T-helper 1 cell treated with Interleukin-12 subunit alpha and Interleukin-12 subunit beta and Interleukin-4 antibody, amounts not matched to agents 30 ng/mL and 1 ng/mL, for 36 hours (primary cell): ENCODE measurements around the gene RNF14. TPM values are rescaled to one million over a fixed set of nuclear protein-coding genes. Genes with fewer than 3 reads are reported as not detected.

ENCODE experiments used
- intact Hi-C: fragments of 100-400 bp; cut with micrococcal nuclease; formaldehyde crosslinking; loops from one replicate; pipeline ENCODE4 v1.15.1; 2024
- total RNA-seq: library from RNA; stranded (reverse); gene quantifications from 2 replicates; pipeline ENCODE4 v1.2.3, GENCODE V29; 2022

Gene RNF14
- total RNA-seq, 1 donor from 2014 or later = 26.5 TPM

DNA sequence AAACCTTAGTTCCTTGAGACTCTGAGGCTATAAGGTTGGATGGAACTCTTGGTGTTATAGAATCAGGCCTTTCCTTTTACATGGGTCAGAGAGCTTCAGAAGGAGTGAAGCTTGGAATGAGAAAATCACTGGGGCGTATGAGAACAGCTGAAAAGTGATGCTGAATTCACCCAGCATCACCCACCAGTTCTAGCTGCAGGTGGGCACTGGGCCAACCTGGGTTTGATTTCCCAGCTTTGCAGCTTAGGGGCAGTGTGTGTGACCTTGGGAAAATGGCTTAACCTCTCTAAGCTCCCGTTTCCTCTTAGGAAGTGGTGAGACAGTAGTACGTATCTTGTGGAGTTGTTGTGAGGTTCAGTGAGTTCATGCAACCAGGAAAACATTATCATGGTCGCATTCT lies 21.6 kb upstream of the RNF14 start:
- intact Hi-C loops = no loop called here

DNA sequence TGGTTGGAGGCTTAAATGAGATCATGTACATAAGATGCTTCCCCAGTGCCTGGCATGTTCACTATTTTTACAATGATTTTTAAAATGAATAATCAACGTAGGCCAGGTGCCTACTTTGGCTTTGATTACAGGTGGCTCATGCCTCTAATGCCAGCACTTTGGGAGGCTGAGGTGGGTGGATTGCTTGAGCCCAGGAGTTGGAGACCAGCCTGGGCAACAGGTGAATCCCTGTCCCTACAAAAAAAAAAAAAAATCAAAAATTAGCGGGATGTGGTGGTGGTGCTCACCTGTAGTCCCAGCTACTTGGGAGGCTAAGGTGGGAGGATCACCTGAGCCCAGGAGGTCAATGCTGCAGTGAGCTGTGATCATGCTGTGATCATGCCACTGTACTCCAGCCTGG lies 20.1 kb upstream of the RNF14 start:
- intact Hi-C loops = no loop called here

DNA sequence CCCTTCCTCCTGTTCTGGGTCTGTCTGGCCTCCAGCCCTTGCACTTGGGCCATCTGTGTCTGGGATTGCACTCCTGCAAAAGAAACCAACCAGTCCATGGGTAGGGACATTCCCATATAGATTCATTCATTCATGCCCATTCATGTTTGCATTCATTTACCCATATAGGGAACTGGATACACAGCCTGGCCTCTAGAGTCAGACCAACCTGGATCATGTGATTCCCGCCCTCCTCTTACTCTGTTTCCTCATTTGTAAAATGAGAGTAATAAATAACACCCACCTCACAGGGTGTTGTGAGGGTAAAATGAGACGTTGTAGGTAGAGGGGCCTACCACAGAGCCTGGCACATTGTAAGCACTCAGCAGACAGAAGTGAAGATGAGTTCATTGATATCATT lies 19.4 kb upstream of the RNF14 start:
- intact Hi-C loops = no loop called here

DNA sequence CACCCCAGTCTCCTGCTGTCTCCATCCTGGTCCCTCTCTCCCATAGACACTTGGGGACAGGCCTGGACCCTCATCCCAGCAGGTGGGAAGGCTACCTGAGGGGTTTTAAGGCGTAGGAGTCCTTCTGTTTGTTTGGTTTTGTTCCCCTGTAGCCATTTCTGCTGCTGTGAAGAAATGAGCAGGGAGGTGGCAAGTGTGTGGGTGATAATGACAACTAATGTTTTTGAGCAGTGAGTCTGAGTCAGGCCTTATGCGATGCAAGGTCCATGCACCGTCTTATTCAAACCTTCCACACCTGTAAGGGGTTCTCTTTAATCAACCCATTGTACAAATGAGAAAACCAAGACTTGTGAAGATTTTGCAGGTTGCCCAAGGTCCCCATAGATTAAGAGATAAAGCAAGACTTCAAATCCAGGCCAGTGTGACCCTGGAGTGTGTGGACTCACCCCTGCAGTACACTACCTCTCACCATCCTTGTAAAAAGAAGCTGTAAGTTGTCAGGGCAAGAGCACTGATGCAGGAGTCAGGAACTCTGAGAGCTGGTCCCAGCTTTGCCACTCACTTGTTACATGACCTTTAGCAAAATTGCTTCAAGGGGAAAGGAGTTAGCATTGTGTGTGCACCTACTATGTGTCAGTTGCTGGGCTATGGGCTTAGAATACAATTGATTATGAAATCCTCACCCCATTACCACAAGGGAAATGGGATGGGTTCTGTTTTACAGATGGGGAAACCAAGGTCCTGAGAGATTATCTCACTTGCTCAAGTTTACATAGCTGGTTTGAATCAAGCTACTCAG lies 18.5 kb upstream of the RNF14 start:
- intact Hi-C loops = no loop called here

DNA sequence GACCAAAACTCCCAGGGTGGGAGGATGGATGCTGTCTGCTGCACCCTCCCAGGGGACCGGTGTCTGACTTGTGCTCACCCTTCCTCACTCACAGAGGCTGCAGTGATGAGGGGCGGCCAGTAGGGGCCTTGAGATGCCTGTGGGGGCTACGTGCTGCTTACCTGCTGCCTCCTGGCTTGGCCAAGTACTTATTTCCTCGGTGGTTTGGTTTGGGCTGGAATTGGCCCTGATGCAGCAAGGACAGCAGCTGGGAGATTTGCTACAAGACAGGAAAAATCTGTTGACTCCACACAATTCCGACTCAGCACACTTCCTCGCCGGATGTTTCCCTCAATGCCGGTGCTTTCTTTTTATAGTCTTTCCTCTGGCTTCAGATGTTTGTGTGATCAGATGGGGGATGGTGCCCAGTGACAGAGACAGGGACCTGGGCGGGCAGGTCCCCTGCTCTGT lies 17.5 kb upstream of the RNF14 start:
- intact Hi-C loops = no loop called here

DNA sequence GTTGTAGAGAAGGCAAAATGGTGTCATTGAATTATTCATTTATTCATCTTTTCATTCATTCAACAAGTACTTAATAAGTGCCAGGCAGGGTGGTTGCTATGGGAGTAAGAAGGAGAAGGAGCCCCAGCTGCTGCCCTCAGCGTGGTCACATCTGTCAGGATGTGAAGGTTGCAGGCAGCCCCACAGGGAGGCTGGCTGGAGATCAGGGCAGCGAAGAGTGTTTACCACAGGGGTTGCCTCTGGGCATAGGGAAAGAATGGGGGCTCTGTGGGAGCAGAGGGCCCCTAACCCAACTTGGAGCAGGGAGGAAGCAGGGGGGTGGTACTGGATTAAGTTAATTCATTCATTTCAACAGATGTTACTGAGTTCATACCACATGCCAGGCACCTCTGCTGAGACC lies 16.9 kb upstream of the RNF14 start:
- intact Hi-C loops = no loop called here

DNA sequence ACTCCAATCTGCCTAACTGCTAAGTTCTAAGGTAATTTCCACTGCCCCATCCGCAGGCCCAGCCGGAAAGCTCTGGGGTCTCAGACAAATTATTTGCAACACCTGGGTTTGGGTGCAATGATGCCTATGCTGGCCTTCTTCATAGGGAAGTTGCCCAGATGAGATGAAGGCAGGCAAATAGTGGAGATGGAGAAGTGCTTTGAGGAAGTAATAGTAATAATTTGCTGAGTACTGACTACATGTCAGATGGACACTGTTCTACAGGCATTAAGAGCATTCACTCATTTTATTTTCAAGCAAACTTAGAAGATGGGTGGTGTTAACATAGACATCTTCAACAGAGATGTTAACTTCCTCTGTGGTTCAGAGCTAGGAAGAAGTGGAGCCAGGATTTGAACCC lies 14.7 kb upstream of the RNF14 start:
- intact Hi-C loops = no loop called here

DNA sequence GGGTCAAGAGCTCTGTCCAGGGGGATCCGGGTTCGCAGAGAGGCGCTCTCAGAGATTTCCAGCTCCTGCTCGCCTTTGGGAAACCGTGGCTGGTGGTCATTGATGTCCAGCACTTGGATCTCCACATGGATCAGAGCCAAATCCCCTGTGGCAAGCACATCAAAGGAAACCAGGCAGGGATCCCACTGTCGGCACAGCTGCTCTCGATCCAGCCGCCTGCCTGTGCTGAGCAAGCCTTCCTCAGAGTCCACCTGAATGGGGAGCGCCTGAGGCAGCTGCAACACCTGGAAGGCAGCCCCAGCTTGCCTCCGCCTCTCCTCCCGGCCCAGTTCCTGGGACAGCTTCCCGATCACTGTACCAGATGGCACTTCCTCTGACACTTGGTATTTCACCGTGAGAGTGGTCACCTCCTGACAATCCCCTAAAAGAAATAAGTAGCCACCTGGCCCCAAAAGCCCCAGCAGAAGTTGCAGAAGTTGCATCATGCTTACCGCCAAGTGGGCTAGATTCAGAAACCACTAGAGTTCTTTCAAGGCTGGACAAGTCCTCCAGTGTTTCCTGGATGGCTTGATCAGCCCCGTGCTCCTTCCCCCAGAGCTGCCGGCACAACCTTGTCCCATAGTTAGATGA lies 11.4 kb upstream of the RNF14 start:
- intact Hi-C loops = no loop called here

DNA sequence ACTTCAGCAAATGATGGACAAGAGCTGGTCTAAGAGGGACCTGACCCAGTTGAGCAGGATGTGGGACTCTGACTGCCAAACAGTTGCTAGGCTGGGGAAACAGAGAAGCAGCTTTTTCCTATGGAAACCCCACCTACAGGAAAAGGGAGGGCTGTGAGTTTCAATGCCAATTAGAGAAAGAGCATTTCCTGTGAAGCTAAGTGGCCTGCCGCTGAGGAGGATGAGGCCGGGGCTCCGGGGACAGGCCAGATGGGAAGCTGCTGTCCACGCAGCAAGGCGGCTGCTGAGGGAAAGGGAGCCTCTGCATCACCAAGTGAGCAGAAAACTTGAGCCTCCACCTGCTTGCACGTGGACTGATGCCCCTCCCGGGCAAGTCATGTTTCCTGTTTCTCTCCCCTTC lies 10.8 kb upstream of the RNF14 start, which contains the start of gene PCDH12:
Gene PCDH12, minus strand, starts transcription at position 90 of the 400 bp plus-strand sequence. CDS start 351 bp downstream, outside the sequence.
- intact Hi-C loops = no loop called here

DNA sequence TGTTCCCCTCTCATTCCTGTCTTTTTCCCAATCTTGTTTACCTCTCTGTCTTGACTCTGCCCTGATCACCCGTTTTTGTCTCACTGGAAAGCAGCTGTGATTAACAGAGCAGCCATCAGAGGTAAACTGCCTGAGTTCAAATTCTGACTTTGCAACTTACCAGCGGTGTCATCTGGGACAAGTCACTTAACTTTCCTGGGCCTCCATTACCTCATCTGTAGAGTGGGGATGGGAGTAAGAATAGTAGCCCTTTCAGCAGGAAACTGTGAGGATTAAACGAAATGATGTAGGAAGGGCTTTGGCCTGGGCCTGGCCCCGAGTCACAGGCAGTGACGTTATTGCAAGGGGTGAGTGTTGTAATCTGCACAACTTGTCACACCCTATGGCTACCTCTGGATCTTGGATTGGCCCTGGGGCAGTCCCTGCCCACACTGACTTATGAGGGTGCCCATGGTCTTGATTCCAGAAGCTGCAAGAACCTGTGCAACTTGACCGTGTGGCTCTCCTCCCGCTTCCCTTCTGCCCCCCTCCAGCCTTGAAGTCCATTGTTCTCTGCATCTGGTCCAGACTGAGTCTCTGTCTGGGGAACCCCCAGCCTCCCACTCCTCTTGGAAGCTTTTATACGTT lies 10.2 kb upstream of the RNF14 start:
- intact Hi-C loops = no loop called here

DNA sequence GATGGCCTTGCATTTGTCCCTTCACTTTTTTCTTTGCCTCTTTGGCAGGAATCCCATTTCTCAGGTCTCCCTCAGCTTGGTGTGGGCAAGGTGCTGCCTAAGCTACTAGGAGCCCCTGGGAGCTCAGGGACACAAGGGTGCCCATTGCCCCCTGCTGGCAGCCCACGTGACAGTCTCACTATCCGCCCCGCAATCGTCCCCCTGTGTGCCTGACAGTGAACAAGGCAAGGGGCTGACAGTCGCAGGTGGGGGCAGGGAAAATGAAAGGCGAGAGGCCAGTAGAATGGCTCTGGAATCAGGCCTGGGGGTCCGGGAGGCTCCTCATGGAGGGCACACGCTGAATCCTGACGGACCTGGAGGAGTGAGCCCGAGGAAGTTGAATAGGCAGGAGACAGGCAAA lies 8.9 kb upstream of the RNF14 start:
- intact Hi-C loops = loop anchor here (1.0 to 10.0 kb wide), 9 partner anchors 9 to 365 kb away; partner anchors contain the start of genes RNF14 and SPRY4

DNA sequence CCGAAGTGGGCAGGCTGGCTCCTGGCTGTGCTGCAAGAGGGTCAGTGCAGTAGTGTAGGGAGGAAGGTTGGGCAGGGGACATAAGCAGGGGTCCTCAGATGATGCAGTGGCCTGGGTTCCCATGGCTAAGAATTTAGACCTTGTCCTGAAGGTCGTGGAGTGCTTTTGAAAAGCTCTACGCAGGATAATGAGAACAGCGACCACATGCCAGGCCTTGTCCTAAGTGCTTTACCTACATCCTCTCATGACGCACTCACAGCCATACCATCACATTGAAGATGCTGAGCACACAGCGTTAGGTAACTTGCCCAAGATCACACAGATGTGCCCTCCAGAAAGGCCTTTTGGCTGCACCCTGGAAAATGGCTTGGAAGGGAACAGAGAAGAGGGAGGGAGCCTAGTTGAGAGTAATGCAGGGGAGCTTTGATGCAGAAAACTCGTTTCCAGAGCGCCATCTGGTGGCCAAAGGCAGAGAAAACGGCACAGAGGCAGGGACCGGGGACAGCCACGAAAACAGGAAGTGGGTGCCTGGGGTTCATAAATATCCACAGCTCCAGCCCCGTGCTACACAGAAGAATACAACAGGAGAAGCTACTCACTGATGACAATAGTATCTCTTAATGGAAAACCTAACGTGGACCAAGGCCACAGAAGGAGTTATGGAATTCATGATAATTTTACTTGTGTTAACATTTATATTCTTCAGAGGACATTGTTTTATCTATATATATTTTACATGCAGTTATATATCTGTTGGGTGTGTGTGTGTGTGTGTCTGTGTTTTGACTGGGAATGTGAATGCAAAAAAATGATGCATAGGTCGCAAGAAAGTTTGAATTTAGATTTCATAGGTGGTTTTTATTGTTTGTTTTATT lies 8.2 kb upstream of the RNF14 start:
- intact Hi-C loops = loop anchor here (1.0 to 10.0 kb wide), 9 partner anchors 9 to 364 kb away; partner anchors contain the start of genes RNF14 and SPRY4

DNA sequence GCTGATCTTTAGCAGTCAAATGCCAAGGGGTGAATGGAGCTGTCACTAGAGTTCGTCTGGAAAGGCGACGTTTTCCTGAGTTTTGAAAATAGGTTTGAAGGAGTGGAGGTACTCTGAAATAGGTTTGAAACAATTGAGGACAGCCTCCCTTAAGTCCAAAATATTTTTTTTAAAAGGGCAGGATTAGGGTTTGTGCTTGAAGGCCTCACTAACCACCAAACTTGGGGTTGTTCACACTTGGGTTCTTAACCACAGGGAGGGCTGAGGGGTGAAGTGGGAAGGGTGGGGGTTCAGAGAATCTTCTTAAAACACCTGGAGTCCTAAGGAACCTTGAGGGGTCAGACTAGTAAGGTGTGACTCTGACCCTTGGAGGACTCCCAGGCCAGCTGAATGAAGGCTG lies 7.4 kb upstream of the RNF14 start:
- intact Hi-C loops = loop anchor here (2.0 to 10.0 kb wide), 2 partner anchors 113 to 363 kb away; partner anchors contain the start of gene SPRY4

DNA sequence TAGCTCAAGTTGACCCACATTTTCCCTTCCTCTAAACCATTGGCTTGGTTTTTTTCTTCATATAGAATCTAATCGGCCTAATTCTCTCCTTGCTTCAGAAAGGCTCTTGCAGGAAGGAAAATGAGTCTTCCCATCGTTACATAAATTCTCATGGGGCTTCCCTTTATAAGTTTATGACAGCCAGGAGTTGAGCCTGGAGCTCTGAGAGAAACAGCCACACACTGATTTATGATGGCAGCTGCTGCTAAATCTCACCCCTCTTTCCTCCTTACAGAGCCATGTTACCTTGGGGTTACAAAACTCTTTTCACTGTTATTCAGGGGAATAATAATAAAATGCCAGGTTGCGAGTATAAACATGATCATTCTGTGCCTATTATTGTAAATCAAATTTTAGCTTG lies 5.2 kb upstream of the RNF14 start:
- intact Hi-C loops = loop anchor here (10.0 kb wide), 1 partner anchor 361 kb away; the partner anchor contains the start of gene SPRY4

DNA sequence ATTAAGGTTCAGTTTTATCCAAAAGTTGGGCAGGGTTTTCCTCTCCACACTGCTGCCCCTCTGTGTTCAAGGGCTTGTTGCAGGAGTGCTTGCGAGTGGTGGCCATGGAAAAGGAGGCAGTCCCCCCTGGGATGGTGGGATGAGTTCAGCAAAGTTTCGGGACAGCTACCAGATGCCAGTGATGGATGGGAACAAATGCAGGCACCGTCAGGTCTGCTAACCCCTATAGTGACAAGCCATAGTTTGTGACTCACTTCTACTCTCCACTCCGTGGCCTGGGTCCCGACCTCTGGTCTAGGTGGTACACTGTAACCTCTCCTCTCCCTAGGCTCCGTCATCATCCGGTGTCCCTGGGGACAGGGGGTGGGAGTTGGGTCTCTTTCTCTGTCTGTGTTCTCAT lies 3.8 kb upstream of the RNF14 start:
- intact Hi-C loops = loop anchor here (5.0 to 10.0 kb wide), 2 partner anchors 360 to 1437 kb away; partner anchors contain the start of genes NR3C1 and SPRY4

DNA sequence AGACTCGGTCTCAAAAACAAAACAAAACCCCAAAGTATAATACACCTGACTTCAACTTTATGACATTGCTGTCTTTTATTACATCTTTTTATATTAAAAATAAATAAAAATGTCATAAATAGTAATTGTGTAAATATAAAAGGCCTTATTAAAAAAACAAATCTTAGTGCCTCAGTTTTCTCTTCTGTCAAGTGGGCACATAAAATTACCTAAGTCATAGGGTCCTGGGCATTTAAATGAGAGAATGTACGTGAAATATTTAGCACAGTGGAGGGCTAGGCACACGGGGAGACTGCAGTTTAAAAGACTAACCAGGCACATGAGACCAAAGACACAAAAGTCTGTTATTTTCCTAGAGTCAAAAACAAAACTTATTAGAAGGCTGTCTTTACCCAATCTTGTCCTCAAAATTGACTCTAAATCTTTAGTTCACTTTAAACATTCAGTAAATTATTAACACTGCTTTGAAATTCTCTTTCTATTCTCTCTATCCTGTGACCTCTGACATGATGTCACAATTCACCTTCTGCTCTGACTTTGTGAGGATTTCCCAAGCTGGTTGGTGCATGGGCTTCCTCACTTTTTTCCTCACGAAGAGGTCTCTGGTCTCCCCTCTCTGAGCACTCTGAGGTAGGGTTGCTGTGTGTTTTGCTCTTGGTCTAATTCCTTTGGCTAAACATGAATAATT lies 2.5 kb upstream of the RNF14 start:
- intact Hi-C loops = loop anchor here (5.0 to 10.0 kb wide), 2 partner anchors 358 to 1436 kb away; partner anchors contain the start of genes NR3C1 and SPRY4

DNA sequence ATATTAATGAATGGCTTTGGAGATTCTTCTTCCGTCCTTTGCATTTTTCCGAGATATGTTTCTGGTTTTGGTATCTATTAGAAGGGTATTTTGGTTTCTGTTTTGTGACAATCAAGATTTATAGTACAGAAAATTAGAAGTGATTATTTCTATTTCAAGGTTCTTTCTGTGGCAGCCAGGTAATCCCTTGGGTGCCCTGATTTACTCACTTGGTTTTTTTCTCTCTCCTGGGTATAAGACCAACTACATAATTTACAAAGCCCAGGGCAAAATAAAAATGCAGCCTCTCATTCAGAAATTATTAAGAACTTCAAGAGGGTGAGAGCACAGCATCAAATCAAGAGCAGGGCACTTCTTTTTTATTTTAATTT lies 2.0 kb upstream of the RNF14 start:
- intact Hi-C loops = loop anchor here (5.0 to 10.0 kb wide), 2 partner anchors 358 to 1435 kb away; partner anchors contain the start of genes NR3C1 and SPRY4

DNA sequence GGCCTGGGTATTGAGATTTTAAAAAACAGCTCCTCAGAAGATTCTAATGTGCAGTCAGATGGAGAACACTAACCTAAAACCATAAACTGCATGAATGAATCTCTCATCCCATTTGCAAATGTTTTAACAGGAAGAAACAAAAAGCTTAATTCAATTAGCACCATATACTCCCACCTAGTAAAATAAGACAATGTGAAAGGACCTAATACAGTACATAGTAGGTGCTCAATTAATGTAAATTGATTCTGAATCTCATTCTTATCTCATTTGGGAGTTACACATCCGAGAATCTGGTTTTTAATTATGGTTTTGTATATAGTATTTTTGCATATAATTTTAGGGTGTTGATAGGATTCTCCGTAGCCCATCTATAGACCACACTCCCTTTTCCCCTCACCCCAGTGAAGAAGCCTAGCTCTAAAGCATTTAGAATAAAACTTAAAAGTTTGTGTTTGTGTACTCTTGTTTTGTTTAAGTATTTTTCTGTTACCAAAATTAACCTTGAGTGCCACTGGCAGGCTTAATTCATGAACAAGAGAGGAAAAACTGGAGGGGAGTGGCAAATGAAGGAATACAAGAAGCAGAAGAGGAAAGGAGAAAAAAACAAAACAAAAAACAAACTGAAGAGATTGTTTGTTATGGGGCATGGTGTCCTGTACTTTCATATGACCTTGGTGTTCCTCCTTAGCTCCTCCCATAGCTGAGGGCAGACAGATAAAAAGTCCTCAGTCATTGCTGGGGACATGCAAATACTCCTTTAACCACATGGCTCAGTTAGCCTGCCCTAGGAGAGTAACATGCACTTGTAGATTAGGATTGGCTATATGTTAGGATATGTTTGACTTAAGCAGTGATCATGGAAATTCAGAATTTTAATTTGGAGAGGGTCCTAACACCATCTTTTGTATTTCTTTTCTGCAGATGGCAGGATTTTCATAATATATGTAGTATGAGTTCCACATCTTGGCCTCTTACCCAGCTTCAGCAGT lies 1.2 kb downstream of the RNF14 start:
- intact Hi-C loops = loop anchor here (1.0 to 10.0 kb wide), 17 partner anchors 10 to 1432 kb away; partner anchors contain the start of genes ARHGAP26, DELE1, FCHSD1 and NDFIP1
